G401.6 (cell line): ENCODE measurements around the gene SPEF1.

ENCODE experiments used
- FAIRE-seq: peaks from 2 replicates; lab custom pipeline; 2012; peaks lifted over from hg19 to GRCh38; lab: Jason Lieb, UNC

The SPEF1 gene

DNA sequence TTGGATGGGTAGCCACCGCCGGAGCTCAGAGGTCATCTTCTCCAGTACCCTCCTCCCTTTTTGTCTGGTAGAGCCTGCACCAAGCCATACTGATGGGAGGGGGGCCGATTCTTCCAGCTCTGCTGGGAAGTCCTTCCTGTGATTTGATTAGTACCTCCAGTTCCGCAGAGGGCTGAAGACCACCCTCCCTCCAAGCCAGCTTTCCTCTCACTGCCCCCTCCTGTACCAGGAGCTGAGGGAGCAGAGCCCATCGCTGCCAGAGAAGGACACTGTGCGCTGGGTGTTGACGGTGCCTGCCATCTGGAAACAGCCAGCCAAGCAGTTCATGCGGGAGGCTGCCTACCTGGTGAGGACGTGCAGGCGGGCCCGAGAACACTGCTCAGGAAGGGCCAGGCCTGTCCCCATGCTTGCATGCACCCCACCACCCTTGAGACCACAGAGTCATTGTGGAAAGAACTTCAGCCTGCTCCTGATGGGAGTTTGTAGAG is 35.5 kb downstream of the SPEF1 start:
- FAIRE-seq, result no peak

GRCh38 chr20:3744806-3745685 is 36.2 kb downstream of the SPEF1 start:
- FAIRE-seq, result no peak

DNA sequence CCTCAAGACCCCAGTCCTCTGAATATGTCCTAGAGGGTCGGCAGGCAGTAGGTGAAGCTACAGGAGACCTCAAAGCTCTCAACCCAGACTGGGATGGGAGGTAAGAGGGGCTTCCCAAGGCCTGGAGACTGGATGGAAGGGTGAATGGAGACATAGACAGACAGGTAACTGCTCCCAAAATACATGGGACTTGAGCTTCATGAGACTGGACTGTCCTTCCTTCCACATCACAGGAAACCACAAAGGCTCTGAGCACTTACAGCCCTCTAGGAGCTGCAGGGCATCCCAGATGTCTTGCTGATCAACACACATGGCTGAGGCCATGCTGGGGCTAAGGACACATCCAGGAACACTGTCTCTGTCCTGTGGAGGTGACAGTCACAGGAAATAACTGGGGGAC is 37.2 kb downstream of the SPEF1 start:
- FAIRE-seq, result no peak

GRCh38 chr20:3743251-3743650 is 38.0 kb downstream of the SPEF1 start:
- FAIRE-seq, result no peak

DNA sequence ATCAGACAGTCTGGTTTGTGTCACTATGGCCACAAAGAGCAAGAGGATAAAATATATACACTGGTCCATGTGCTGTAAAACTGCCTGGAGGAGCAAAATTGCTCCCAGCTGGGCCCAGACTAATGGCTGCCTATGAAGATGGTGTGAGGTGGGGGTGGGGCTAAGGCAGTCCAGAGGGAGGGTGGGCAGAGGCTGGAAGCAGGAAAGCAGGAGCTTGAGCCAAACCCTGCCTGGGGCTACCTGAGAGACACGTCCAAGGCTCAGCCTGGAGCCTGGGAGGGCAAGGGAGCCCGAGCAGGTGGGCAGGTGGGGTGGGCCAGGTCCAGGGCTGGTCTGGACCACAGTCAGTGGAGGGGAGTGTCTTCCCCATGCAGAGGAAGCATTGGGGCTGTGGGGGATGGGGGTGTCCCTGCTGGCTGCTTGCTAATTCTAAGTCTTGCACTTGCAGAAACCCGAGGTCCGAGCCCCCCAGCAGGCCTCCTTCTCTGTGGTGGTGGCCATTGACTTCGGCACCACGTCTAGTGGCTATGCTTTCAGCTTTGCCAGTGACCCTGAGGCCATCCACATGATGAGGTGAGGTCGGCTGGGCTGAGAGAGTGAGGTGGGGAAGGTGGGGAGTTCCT is 39.3 kb downstream of the SPEF1 start:
- FAIRE-seq, result no peak

DNA sequence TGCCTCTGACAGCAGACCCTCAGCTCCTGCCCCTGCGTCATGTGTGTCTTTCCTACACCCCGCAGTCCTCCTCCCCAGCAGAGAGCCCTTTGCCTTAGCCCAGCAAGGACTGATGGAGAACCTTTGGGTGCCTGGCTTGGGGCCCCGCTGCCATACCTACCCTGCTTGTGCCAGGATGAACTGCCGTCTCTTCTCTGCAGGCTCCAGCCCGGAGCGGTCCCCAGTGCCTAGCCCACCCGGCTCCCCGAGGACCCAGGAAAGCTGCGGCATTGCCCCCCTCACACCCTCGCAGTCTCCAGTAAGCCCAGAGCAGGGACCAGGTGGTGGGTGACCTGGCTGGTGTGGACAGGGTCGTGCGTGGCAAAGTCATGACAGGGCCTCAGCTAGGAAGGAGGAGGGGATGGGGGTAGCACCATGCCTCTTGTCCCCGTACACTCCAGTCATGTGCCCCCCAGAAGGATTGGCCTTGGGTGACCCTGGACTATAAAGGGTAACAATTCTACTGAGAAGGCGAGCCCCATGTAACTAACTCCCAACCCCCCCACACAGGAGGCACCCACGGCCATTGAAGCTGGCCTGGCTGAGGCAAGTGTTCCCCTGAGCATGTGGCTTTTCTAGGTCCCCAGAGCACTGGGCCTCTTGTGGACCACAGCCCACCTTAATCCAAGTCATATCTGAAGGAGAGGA is 40.5 kb downstream of the SPEF1 start:
- no peak for FAIRE-seq

DNA sequence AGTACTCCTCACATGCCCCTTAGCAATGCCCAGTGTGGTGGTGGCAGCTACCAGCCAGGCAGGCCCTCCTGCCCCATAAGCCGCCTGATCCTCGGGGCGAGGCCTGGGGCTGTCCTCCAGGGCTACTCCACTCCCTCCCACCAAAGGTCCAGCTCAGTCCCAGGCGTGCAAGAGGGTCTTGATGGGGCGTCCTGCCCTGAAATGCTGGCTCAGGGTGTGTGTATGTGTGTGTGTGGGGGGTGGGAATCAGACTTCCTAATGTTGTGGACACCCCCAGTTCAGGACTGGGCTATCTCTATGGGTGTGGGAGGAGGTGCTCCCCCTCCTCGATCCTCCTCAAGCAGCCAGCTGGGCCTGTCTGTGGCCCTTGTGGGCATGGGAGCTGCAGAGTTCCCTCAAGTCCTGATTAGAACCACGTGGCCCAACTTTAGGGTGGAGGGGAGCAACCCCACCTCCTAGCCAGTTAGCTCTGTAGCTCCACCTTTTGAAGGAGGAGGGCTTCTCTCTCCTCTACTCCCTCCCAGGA is 41.3 kb downstream of the SPEF1 start:
- no peak for FAIRE-seq

DNA sequence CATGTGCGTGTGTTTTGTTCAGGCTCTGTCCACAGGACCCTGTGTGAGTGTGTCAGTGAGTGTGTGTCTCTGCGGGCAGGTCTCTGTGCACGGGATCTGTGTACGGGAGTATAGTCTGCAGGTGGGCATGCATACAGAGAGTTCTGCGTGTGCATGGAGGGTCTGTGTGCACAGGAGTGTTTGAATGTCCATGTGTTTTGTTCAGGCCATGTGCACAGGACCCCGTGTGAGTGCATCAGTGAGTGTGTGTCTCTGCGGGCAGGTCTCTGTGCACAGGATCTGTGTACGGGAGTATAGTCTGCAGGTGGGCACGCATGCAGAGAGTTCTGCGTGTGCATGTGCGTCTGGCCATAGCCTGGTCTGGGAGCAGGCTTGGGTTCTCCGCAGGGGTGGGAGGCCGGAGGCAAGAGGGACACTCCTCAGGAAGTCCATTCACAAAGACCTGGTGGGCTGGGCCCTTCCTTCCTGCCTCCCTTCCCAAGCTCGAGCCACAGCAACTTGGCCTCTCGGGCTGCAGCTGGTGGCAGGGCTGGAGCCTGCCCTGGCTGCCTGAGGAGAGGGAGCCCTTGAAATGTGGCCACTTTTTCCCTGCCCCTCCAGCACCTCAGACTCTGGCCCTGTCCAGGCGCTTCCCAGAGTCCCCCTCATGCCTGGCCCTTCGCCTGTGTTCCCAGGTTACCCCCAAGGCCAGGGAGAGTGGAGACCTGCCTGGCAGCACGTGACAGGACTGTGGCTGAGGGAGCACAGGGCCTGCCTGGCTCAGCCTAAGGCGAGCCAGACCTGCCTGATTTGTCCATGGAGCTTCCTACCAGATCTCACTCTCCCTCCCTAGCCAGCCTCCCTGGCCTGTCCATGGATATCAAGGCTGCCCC is 42.0 kb downstream of the SPEF1 start:
- no peak for FAIRE-seq

GRCh38 chr20:3738111-3739053 is 42.9 kb downstream of the SPEF1 start:
- FAIRE-seq, result no peak

GRCh38 chr20:3735768-3736167 is 45.5 kb downstream of the SPEF1 start:
- no peak for FAIRE-seq

DNA sequence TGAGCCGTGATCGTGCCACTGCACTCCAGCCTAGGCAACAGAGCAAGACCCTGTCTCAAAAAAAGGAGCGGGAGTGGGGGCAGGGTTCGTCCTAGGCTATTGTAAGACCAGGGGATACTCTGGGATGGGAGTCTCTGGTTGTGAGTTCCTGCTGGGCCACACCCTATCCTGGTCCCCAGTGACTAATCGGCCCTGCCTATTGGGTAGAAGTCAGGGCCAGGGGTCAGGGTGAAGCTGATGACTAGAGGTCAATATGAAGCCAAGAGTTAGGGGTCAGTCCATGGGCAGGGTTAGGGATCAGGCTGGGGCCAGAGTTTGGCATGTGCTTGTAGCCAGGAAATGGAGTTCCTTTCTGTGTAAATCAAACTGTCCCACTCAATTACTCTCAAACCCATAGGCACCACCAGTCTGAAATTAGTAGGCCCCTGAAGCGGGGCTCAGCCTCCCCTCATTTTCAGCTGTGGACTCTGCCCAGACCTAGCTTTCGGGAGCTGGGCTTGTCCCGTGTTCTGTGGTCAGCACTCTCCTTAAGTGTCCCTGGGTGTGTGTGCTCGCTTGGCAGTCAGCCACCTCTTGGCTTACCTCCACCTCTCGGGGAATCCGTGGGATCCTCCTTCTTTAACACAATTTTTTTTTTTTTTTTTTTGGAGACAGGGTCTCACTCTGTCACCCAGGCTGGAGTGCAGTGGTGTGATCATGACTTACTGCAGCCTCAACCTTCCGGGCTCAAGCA is 47.0 kb downstream of the SPEF1 start:
- no peak for FAIRE-seq

DNA sequence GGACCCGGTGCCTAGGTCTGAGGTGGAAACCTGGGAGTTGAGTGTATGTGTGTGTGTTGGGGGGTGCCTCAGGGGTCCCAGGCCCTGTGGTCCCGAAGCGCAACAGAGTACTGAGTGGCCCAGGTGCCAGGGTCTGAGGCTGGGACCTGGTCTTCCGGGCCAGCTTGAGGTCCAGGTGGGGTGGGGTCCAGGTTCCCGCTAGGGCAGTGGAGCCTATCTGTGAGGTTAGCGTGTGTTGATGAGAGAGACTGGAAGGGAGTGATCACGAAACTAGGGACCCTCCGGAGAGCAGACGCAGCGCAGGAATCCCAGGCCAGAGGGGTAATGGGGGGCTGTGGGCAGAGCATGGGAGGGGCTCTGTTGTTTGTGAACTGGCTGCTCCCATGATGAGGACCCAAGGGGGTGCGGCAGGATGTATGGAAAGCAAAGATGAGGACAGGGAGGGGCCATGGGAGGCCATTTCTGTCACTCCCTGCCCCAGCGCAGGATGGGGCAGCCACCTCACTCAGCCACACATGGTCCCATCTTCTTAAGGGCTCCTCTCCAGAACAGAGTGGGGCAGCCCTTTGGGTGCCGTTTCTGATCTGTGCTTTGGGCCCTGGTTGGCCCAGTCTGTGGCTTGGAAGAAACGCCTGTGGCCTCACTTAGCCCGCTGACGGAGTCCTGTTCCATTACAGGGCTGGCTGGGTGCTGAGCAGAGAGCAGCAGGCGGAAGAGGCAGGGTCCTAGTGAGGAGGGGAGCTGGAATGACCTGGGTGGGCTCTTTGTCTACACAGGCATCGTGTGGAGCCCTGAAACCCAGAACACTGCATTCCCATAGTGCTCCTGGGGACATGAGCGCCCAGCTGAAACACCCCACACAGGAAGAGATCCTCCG is 47.9 kb downstream of the SPEF1 start:
- FAIRE-seq, result no peak

DNA sequence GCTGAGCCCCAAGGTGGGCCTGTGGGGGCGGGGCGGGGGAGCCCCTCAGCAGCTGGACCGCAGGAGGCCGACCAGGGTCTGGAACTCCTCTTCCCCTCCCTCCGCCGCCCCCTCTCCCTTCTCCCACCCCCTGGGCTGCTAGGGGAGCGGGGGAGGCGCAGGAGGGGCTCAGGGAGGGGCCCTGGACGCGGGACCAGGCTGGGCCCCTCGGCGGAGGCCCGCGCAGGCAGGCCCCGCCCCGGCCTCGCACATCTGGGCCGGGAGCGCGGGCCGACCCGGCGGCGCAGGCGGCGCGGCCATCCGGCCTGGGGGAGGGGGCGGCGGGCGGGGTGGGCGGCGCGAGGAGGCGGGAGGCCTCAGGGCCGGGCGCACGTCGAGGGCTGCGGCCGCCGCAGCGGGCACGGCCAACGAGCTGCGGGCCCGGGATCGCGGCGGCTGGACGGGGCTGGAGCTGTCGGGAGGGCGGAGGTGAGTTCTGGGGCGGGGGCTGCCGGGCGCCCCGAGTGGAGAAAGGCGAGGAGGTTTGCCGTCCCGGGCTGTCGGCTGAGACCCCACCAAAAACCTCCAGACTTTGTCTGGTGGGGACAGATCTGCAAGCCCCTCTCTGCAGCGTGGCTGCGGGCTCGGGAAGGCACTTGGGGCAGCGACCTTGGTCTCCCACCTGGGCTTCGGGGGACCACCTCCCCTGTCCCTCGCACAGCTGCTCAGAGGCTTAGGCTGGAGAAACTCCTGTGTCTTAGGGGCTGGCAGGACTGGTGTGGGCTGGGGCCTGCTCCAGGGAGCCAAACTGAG is 48.7 kb downstream of the SPEF1 start, which contains the start of gene HSPA12B:
Gene HSPA12B (plus strand): TSS at position 359 of the 792 bp plus-strand sequence. CDS start 5,990 bp downstream, outside the sequence.
- FAIRE-seq, result no peak

DNA sequence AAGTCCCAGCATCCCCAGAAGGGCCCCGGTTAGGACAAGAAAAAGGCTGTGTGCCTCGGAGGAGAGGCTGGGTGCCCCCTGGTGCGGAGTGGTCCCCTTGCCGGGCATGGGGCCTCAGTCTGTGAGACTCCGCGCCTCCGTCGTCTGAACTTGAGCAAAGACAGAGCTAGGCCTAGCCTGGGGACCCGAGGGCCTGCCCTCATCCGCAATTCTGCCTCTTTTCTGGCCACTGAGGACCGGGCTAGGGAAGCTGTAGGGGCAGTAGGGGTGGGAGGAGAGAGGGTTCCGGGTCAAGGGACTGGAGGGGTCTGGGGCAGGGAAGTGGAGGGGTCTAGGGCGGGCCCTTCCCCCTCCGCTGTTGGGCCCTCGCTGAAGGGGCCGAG is 49.3 kb downstream of the SPEF1 start:
- no peak for FAIRE-seq

- no peak for FAIRE-seq
Measured at GRCh38 chr20:3730803-3731672, 50.2 kb downstream of the SPEF1 start.

DNA sequence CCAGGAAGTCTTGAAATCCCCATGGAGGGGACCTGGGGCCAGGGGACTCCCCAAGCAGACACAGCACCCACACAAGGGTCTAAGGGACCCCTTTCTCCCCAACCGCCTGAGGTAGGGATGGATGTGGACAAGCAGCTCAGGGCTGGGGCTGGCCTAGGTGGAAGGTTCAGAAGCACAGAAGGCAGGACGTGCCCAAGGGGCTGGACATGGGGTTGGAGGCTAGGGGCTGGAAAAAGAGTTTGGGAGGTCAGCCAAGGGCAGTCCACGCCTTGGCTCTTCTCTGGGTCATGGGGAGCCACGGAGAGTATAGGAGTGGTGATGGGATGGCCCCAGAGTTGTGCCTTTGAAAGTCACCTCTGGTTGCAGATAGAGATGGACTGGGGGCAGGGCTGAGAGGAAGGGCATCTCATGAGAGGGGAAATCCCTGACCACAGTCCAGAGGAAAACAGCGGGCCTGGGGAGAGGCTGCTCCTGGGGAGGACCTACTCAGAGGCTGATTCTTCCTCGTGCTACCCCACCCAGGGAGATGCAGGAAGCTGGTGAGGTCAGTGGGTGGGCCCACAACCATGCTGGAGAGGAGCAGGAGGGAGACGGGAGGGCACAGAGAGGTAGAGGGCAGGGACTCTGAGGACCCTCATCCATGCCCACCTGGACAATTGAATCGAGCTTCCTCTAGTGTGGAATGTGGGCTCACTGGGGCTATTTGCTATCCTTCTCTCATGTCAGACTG is 51.3 kb downstream of the SPEF1 start:
- no peak for FAIRE-seq
